LoVo (cell line): ENCODE measurements around the gene TMEM161B.
"Not testable (repeated sequence)": the region's sequence is repeated elsewhere in the genome, so short reads cannot be mapped to it uniquely, and the experiment has no call there.

Experiments
- DNase-seq: peaks from one replicate; pipeline ENCODE4 v3.0.0-alpha.2; 2016; ENCODE audit warnings: low spot score

Gene TMEM161B

GRCh38 chr5:88183255-88183654, 85.4 kb downstream of the TMEM161B start:
- no peak for DNase-seq

GRCh38 chr5:88177486-88177885, 91.2 kb downstream of the TMEM161B start:
- not testable (repeated sequence) for DNase-seq

- DNase-seq = peak; percentile 35
These were observed 95.5 kb downstream of the TMEM161B start for GRCh38 chr5:88172847-88173758.

GRCh38 chr5:88159591-88159990, 109.1 kb downstream of the TMEM161B start:
- no peak for DNase-seq

GRCh38 chr5:88158056-88158455, 110.6 kb downstream of the TMEM161B start:
- no peak for DNase-seq

GRCh38 chr5:88154891-88155290, 113.8 kb downstream of the TMEM161B start:
- DNase-seq = no peak

GRCh38 chr5:88150747-88151146, 117.9 kb downstream of the TMEM161B start:
- DNase-seq = no peak

GRCh38 chr5:88145611-88146467, 122.8 kb downstream of the TMEM161B start:
- no peak for DNase-seq

GRCh38 chr5:88145221-88145610, 123.4 kb downstream of the TMEM161B start:
- DNase-seq = no peak
